HG03521 (cell line): ENCODE measurements around the gene BGLAP.
"Not testable (repeated sequence)": the region's sequence is repeated elsewhere in the genome, so short reads cannot be mapped to it uniquely, and the experiment has no call there.

Experiments
- ATAC-seq: cut with Tn5 transposase; IDR thresholded peaks from one replicate; pipeline ENCODE4 v1.9.1; 2021; ENCODE audit warnings: mild to moderate bottlenecking, moderate library complexity; ENCODE audit not compliant: unreplicated experiment

Gene BGLAP

DNA sequence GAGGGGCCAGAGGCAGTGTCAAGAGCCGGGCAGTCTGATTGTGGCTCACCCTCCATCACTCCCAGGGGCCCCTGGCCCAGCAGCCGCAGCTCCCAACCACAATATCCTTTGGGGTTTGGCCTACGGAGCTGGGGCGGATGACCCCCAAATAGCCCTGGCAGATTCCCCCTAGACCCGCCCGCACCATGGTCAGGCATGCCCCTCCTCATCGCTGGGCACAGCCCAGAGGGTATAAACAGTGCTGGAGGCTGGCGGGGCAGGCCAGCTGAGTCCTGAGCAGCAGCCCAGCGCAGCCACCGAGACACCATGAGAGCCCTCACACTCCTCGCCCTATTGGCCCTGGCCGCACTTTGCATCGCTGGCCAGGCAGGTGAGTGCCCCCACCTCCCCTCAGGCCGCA, at the start of gene BGLAP:
TSS of gene BGLAP (plus strand) at position 259 of the 400 bp plus-strand sequence. CDS start at position 307, 48 bp downstream.
- no peak for ATAC-seq

DNA sequence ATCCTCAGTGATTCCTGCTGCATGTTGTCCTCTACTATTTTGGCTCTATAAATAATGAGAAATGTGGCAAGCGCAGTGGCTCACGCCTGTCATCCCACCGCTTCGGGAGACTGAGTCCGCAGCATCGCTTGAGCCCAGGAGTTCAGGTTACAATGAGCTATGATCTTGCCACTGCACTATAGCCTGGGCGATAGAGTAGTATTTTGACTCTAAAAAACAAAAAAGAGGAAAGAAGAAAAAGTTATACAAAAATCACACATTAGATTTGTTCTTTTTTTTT, 48.8 kb upstream of the BGLAP start:
- no peak for ATAC-seq

GRCh38 chr1:156193488-156194299, 48.3 kb upstream of the BGLAP start, which contains the start of gene SLC25A44:
SLC25A44 (plus strand) TSS chr1:156194104; CDS start chr1:156199848, 5,744 bp downstream.
- ATAC-seq: peak; percentile 97

GRCh38 chr1:156194300-156194652, 47.7 kb upstream of the BGLAP start:
- ATAC-seq: peak; percentile 5

GRCh38 chr1:156195853-156196252, 46.1 kb upstream of the BGLAP start:
- no peak for ATAC-seq

DNA sequence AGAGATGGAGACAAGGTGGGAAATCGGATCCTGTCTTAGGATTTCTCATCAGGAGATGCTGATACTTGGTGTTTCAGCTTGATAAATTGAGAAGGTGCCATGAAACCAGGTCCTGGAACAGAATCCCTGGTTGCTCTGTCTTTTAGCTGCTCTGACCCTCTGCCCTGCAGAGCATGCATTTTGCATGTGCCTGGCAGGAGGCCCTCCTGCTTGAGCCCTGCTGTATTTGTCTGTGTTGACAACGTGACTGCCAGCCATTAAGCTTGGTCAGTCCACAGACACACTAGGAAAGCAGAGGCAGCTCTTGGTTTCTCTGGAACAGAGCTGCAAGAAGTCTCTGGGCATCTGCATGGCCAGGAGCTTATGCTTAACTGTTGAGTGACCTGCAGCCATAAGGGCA, 45.5 kb upstream of the BGLAP start:
- no peak for ATAC-seq

DNA sequence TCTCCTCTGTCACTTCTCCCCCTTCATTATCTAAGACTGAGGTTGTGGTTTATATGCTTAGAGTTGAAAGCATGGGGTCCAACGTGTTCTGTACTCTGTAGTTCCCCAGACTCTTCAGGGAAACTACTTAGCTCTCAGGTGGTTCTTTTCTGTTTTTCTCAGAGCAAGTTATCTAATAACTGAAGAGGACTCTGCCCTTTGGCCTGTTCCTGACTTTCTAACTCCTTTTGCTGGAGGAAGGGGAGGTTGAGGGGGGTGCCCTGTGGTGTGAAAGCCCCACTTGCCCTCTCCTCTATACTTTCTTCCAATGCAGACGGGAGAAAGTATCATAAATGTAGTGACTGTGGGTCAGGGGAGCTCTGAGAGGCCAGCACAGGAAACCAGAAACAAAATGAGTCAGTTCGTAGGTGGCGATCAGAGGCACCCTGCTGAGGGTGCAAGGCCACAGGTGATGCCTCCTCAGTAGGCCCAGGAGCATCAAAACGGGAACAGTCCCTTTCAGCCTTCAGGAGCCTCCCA, 43.1 kb upstream of the BGLAP start:
- ATAC-seq: no peak

GRCh38 chr1:156200044-156200443, 41.9 kb upstream of the BGLAP start:
- ATAC-seq: no peak

GRCh38 chr1:156203331-156203730, 38.7 kb upstream of the BGLAP start:
- no peak for ATAC-seq

DNA sequence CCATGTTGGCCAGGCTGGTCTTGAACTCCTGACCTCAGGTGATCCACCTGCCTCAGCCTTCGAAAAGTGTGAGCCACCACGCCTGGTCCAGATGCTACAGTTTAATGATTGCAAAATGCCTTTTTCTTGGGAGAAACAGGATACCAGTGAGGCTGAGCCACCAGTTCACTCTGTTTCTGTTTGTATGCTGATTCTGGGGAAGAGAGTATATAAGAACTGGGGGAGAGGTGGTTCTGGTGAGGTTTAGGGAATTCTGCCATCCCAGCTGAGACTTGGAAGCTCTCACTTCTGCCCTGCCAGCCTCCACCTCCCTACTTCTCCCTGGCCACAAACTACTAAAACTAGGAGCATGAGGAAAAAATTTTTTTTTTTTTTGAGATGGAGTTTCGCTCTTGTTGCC, 37.3 kb upstream of the BGLAP start:
- ATAC-seq: no peak

DNA sequence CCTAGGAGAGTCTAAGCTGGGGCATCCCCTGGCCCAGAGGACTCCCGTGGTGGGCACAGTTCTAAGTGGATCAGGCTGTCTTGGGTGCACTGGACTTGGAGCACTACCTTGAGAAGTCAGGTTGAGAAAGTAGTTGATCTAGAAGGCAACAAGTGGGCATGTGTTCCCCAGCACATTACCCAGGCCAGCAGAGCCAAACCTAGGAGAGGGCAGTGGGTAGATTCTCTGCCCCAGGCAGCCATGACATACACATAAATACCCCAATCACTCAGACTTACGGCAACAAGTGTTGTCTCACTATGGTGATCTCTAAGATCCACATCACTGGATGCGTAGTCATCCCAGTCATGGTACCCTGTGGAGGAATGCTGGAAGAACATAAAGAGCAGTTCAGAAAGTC, 30.7 kb upstream of the BGLAP start:
- ATAC-seq: no peak

DNA sequence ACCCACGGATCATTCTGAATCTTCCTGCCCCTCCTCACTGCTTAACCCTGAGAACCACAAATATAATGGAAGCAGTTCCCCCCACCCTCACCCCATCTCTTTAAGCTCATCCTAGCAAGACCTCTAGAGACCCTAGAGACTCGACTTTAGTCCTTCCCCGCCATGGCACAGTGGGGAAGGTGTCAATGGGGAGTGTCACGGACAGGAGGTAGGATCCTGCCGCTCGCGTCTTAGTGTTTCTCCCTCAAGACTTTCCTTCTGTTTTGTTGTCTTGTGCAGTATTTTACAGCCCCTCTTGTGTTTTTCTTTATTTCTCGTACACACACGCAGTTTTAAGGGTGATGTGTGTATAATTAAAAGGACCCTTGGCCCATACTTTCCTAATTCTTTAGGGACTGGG, 29.9 kb upstream of the BGLAP start:
- no peak for ATAC-seq

GRCh38 chr1:156212833-156213643, 28.9 kb upstream of the BGLAP start, which contains the start of gene PMF1:
PMF1 (plus strand) TSS chr1:156213007; CDS start chr1:156213016, 9 bp downstream.
- ATAC-seq: peak; percentile 84

DNA sequence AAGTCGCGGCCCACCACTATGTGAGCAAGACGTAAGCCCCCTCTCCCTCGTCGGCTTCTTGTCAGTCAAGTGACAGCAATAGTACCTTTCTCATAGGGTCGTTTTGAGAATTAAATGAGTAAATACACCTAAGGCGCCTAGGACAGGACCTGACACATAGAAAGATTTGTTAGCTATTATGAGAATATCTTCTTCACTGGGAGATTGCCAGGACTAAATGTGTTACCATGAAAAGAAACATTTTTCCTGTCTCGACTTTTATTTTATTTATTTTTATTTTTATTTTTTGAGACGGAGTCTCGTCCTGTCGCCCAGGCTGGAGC, 28.4 kb upstream of the BGLAP start:
- no peak for ATAC-seq

- ATAC-seq: no peak
Measured at GRCh38 chr1:156214024-156214748, 27.8 kb upstream of the BGLAP start.

DNA sequence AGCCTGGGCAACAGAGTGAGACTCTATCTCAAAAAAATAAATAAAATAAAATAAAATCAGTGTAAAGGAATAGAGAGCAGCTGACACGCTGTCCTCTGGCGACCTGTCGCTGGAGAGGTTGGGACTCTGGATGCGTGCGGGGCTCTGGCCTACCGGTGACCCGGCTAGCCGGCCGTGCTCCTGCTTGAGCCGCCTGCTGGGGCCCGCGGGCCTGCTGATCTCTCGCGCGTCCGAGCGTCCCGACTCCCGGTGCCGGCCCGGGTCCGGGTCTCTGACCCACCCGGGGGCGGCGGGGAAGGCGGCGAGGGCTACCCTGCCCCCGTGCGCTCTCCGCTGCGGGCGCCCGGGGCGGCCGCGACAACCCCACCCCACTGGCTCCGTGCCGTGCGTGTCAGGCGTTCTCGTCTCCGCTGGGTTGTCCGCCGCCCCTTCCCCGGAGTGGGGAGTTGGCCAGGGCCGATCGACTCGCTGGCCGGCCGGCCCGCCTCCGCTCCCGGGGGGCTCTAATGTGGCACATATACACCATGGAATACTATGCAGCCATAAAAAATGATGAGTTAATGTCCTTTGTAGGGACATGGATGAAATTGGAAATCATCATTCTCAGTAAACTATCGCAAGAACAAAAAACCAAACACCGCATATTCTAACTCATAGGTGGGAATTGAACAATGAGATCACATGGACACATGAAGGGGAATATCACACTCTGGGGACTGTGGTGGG, 25.5 kb upstream of the BGLAP start:
- ATAC-seq: not testable (repeated sequence)

- ATAC-seq: no peak
Measured at GRCh38 chr1:156217871-156218270, 24.1 kb upstream of the BGLAP start.

GRCh38 chr1:156220226-156220625, 21.8 kb upstream of the BGLAP start:
- ATAC-seq: no peak

- no peak for ATAC-seq
Measured at GRCh38 chr1:156221986-156222692, 19.8 kb upstream of the BGLAP start.

DNA sequence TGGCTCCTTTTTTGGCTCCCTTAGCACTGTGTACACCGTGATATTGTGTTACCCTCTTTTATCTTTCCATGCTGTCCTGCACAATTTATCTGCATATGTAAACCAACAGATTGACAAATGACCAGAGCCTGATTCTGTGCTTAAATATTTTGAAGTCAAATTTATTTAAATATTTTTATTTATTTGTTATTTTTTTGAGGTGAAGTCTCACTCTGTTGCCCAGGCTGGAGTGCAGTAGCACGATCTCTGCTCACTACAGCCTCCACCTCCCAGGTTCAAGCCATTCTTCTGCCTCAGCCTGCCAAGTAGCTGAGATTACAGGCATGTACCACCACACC, 16.3 kb upstream of the BGLAP start:
- peak; percentile 11 for ATAC-seq
